ENCODE measurements around the gene LTBP1.

- no peak for TF ChIP-seq CTCF (conservative IDR thresholded peaks at IDR 0.05; ENCODE audit: low read depth in 2 of 2)
- TF ChIP-seq POLR2AphosphoS5 (IDR thresholded peaks at IDR 0.05; ENCODE audit: low read depth), result no peak
- TF ChIP-seq EZH2 (IDR thresholded peaks at IDR 0.05; ENCODE audit: low read depth, unreplicated experiment), result no peak
- TF ChIP-seq ZNF114 (CRISPR knock-in tag; IDR thresholded peaks at IDR 0.05), result no peak
Measured at GRCh38 chr2:33142810-33143209, 196.1 kb downstream of the LTBP1 start.

All from GM23338 (cell line).